Measurements from ENCODE around the gene MAB21L2. TPM values are rescaled to one million over a fixed set of nuclear protein-coding genes. Genes with fewer than 3 reads are reported as not detected.

MAB21L2 gene
- total RNA-seq, 4 donors from 2014 or later, result 3.2 to 20.4 (median 7.3) TPM

DNA sequence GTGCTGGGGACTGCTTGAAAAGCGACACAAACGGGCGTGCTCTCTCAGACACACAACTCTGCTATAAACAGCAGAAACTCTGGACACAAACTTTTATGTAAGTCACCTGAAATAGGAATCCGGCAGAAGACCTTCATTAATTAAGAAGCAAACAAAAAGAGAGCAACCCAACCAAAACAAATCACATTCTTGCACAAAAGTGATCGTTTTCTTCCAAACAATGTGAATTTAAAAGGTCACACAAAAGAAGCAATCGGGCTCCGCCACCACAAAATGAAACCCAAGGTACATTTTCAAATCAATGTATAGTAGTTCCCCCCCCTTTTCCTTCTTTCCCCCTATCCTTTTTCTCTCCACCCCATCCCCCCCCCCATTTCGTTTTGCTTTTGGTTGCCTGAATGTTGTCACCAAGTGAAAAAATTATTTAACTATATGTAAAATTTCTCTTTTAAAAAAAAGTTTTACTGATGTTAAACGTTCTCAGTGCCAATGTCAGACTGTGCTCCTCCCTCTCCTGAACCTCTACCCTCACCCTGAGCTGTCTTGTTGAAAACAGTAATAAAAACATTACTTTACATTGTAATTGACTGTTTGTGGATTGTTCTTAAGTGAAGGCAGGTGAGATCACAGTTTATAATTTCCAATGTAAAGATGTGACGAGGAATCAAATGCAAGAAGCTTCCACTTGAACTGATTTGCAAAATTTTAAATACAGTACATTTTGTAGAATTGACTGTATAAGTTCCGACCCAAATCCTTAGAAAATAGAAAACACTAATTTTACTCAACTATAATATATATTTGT, 2.4 kb downstream of the MAB21L2 start:
- peak overlapping the region in 2 of 3 donors; percentile 1 to 20 for H3K4me3 ChIP-seq (replicated peaks in 1 of 3)
- H3K27me3 ChIP-seq, result no peaks in the 10 kb centered on the region
- no peak for TF ChIP-seq POLR2A (IDR thresholded peaks at IDR 0.05)
- TF ChIP-seq, protein P1, sequence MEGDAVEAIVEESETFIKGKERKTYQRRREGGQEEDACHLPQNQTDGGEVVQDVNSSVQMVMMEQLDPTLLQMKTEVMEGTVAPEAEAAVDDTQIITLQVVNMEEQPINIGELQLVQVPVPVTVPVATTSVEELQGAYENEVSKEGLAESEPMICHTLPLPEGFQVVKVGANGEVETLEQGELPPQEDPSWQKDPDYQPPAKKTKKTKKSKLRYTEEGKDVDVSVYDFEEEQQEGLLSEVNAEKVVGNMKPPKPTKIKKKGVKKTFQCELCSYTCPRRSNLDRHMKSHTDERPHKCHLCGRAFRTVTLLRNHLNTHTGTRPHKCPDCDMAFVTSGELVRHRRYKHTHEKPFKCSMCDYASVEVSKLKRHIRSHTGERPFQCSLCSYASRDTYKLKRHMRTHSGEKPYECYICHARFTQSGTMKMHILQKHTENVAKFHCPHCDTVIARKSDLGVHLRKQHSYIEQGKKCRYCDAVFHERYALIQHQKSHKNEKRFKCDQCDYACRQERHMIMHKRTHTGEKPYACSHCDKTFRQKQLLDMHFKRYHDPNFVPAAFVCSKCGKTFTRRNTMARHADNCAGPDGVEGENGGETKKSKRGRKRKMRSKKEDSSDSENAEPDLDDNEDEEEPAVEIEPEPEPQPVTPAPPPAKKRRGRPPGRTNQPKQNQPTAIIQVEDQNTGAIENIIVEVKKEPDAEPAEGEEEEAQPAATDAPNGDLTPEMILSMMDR (IDR thresholded peaks at IDR 0.05), result no peak
- no peaks in the 10 kb centered on the region for H3K36me3 ChIP-seq
- no peaks in the 10 kb centered on the region for H3K9me3 ChIP-seq
- 58 to 72% methylated on average over 11 of the region's 11 CpGs for WGBS, 2 donors
- no peak for DNase-seq
- intact Hi-C loops (cut with DNase I), result no loop called here
- H3K27ac ChIP-seq, result peak overlapping the region in 1 of 3 donors; percentile 55
- no peaks in the 10 kb centered on the region for H3K4me1 ChIP-seq

DNA sequence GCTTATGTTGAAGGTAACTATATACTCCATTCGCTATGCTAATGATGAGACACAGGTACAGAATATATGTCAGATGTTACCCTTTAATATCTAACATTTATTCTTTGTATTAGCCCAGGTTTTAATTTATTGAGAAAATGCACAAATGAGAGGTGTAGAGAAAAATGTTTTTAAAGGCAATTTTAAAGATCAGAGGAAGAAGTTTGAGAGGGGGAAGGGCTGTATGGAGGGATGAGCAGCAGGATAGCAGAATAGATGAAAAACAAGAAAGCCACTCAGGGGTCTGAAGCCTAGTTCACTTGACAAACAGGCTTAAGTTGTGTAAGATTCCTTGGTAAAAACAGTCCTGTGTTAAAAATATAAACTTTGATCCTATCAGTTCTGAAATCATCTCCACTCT, 3.7 kb downstream of the MAB21L2 start:
- H3K27ac ChIP-seq, result no peak overlapping the region
- no peaks in the 10 kb centered on the region for H3K27me3 ChIP-seq
- WGBS, 2 donors, result 86 to 94% methylated on average over 1 of the region's 1 CpG
- TF ChIP-seq, protein P1 (IDR thresholded peaks at IDR 0.05), result no peak
- no peak for TF ChIP-seq POLR2A (IDR thresholded peaks at IDR 0.05)
- no peaks in the 10 kb centered on the region for H3K9me3 ChIP-seq
- no peaks in the 10 kb centered on the region for H3K4me1 ChIP-seq
- H3K36me3 ChIP-seq, result no peaks in the 10 kb centered on the region
- DNase-seq, result no peak
- H3K4me3 ChIP-seq (replicated peaks in 1 of 3), result no peak overlapping the region
- intact Hi-C loops (cut with DNase I), result no loop called here

DNA sequence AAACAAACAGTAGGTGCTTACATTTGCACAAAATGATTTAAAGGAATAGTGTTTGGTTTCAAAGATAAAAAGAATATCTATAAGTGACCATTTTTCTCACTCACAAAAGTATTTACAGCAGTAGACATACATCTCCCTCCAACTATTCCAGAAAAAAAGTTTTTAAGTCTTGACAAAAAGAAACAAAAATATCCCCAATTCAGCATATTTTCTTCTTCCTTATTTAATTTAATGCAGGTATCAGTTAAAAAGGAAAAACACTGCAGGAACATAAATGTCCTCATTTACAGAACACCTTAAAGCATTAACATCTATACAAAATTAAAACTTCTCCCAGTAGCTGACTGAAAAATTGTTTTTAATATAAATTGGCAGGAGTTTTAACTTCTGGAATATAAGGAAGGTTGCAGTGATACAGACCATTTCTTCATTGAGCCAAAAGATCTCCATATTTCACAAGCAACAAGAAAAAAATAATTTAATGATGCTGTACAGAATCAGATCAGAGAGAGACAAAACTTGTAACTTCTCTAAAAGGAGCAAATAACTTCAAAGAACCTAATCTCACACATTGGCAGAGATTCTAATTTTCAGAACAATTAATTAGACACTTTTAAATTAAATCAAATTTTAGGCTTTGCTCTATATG, 4.3 kb downstream of the MAB21L2 start:
- Histone ChIP-seq H3K27me3 (no peaks in the 10 kb centered on the region), H3K4me3 (replicated peaks in 1 of 3) (no peak overlapping the region), H3K9me3 (no peaks in the 10 kb centered on the region), H3K36me3 (no peaks in the 10 kb centered on the region), H3K27ac (no peak overlapping the region), H3K4me1 (no peaks in the 10 kb centered on the region)
- no peak for DNase-seq
- TF ChIP-seq, protein P1 (IDR thresholded peaks at IDR 0.05), result no peak
- no peak for TF ChIP-seq POLR2A (IDR thresholded peaks at IDR 0.05)
- intact Hi-C loops (cut with DNase I), result no loop called here

DNA sequence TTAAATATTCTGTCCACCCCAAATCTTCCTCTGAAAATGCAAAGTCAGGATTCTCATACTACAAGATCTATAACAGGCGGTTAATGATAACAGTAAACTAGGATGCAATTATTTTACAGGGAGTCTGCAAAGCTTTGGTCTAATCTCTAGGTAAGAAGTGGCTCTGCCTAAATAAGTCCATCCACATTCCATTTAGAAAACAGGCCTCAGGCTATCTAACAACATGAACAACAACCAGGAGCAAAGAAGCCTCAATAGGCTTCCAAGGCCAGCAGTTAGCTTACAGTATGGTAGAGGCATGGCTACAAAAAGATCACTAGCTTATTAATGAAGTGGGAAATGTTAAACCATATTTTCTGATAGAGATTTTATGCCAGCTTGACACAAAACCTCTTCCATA, 6.4 kb downstream of the MAB21L2 start:
- no peaks in the 10 kb centered on the region for H3K4me1 ChIP-seq
- no peak overlapping the region for H3K4me3 ChIP-seq (replicated peaks in 1 of 3)
- TF ChIP-seq, protein P1 (IDR thresholded peaks at IDR 0.05), result no peak
- TF ChIP-seq POLR2A (IDR thresholded peaks at IDR 0.05), result no peak
- 94 to 100% methylated on average over 1 of the region's 1 CpG for WGBS, 2 donors
- no peaks in the 10 kb centered on the region for H3K27me3 ChIP-seq
- no peak for DNase-seq
- H3K36me3 ChIP-seq, result no peaks in the 10 kb centered on the region
- H3K9me3 ChIP-seq, result no peaks in the 10 kb centered on the region
- intact Hi-C loops (cut with DNase I), result no loop called here
- no peak overlapping the region for H3K27ac ChIP-seq

DNA sequence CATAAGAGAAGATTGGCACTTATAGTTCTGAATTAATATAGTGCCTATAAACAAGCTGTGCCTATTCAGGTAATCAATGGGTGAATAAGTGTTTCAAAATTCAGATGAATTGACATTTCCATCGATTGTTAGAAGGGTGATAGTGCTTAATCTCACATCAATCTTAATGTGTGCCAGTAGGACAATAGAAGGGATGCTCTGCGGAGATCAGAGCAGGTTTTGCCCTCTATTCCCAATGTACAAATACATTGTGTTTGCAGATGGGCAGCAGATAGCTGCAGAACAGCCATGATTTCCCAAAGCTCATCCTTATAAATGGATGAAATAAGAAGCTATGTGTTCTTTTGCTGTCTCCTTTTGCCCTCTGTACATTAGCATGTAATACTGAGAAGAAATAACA, 7.2 kb downstream of the MAB21L2 start:
- intact Hi-C loops (cut with DNase I), result no loop called here
- no peaks in the 10 kb centered on the region for H3K27me3 ChIP-seq
- H3K4me1 ChIP-seq, result no peaks in the 10 kb centered on the region
- no peaks in the 10 kb centered on the region for H3K36me3 ChIP-seq
- WGBS, 2 donors, result 77 to 89% methylated on average over 2 of the region's 2 CpGs
- TF ChIP-seq, protein P1 (IDR thresholded peaks at IDR 0.05), result no peak
- no peak for TF ChIP-seq POLR2A (IDR thresholded peaks at IDR 0.05)
- no peak overlapping the region for H3K27ac ChIP-seq
- H3K9me3 ChIP-seq, result no peaks in the 10 kb centered on the region
- H3K4me3 ChIP-seq (replicated peaks in 1 of 3), result no peak overlapping the region
- DNase-seq, result no peak
